B cell (primary cell): ENCODE measurements around the gene PREX1.

Experiments used
- CTCF ChIP-seq: fragments of 200-600 bp; IDR thresholded peaks from one replicate; pipeline ENCODE4 v1.8.0; 2022; ENCODE audit warnings: antibody characterized with exemption, mild to moderate bottlenecking
- EZH2 ChIP-seq: IDR thresholded peaks from 2 replicates; pipeline ENCODE4 v1.6.1; 2012; ENCODE audit warnings: borderline replicate concordance, low read depth, mild to moderate bottlenecking, moderate library complexity, low read length; ENCODE audit not compliant: insufficient read depth, poor library complexity, severe bottlenecking

- TF ChIP-seq CTCF (no peak), EZH2 (no peak)
These were observed 105.0 kb downstream of the PREX1 start for GRCh38 chr20:48722737-48723191.
